NCI-H82 (cell line): Measurements from ENCODE around the gene CCDC159.
"Not testable (repeated sequence)": the region's sequence is repeated elsewhere in the genome, so short reads cannot be mapped to it uniquely, and the experiment has no call there.

Experiments
- DNase-seq: peaks from one replicate; lab custom pipeline; 2025; lab: John Stamatoyannopoulos, UW

CCDC159 gene

DNA sequence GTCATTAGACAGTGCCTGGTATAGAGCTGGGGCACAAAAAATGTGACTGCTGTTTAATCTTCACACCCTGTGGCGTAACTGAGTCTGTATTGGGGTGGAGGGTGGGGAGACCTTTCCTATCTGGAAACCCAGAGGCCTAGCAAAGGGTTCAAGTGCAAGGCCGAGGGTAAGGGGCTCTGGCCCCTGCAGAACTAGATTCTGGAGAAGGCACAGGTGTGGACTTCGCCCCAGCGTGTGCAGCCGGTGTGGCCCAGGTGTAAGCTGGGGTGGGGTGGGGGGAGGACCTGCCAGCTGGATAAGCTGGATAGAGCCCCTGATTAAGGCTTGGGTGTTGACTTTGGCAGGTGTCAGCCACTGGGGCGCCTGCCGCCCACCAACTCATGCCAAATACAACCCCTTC, 8.2 kb upstream of the CCDC159 start:
- no peak for DNase-seq

DNA sequence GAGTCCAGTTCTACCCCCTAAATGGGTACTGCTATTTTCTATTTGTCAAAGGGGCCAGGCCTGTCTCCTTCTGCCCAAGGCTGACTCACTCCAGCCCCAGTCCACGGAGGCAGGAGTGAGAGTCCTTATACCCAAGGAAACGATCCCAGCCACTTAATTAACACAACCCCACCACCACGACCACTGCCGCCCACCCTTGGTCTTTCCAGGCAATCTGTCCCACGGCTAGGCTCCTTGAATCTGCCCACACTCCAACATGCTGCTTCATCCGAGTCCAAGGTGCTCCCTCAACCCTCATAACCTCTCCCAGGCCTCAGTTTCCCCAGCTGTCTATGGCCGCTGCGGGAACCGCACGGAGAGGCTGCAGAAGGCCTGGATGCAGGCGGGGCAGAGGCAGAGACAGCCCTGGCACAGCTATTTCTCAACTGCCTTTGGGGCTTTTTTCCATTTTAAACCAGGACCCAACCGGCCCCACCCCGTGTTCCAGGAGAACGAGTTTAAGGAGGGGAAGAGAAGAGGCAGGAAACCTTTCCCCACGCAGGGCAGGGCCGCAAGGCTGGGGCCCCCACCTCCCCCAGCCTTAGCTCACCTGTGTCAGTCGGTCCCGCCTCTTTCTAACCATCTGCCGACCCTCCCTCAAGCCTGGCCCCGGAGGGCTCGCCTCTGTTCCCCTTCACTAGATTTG, 7.6 kb upstream of the CCDC159 start:
- DNase-seq: no peak

DNA sequence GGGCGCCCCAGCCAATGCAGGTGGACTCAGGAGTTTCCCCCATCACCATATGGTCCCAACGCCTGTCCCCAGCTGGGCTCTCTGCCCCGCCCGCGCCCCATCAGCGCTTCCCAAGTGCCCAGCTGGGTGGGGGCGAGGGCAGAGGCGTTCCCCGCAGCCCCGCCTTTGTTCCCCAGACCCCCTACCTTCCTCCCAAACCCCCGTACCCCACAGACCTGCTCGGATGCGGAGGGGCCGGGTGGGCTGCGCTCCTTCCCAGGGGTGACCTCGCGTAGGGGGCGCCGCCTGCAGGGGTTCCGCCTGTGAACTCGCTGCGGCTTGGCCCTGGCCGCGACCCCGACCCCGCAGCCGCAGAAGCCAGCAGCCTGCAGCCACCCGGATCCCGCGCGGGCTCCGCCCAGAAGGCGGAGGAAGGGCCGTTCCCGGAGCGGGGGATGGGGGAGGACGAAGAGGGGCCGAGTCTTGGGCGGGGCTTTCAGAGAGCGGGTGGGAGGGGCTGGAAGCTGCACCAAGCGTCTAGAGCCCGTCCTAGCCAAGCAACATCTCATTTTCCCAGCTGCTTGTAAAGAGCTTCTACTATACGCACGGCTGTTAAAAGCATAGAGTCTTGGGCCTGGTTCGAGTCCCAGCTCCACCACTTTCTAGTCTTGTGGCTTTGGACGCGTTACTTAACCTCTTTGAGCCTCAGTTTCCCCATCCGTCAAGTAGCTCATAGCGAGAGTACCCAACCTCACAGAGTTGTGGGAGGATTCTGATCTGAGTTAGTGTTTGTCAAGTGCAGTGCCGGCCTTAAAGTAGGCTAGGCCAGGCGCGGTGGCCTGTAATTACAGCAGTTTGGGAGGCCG, 6.8 kb upstream of the CCDC159 start, which contains the start of gene RAB3D:
Gene RAB3D (minus strand): TSS at position 404 of the 845 bp plus-strand sequence. CDS start 2,258 bp downstream, outside the sequence.
- peak; percentile 94 for DNase-seq

DNA sequence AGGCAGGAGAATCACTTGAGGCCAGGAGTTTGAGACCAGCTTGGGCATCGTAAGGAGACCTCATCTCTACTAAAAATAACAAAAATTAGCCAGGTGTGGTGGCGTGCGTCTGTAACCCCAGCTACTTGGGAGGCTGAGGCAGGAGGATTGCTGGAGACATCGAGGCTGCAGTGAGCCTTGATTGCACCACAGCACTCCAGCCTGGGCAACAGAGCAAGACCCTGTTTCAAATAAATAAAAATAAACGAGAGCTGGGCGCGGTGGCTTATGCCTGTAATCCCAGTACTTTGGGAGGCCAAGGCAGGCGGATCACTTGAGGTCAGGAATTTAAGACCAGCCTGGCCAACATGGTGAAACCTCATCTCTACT, 6.2 kb upstream of the CCDC159 start:
- not testable (repeated sequence) for DNase-seq

DNA sequence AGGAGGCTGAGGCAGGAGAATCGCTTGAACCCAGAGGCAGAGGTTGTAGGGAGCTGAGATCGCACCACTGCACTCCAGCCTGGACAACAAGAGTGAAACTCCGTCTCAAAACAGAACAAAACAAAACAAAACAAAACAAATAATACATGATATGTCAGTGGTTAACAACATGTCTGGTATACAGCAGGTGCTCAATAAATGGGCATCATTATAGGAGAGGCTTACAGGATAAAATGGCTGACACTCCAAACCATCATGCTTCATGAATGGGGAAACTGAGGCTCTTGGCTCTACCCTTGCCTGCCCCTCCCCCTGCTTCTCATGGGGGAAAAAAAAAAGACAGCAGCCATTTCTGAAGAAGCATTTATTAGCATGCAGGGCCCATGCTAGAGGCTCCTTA, 3.9 kb upstream of the CCDC159 start:
- no peak for DNase-seq

DNA sequence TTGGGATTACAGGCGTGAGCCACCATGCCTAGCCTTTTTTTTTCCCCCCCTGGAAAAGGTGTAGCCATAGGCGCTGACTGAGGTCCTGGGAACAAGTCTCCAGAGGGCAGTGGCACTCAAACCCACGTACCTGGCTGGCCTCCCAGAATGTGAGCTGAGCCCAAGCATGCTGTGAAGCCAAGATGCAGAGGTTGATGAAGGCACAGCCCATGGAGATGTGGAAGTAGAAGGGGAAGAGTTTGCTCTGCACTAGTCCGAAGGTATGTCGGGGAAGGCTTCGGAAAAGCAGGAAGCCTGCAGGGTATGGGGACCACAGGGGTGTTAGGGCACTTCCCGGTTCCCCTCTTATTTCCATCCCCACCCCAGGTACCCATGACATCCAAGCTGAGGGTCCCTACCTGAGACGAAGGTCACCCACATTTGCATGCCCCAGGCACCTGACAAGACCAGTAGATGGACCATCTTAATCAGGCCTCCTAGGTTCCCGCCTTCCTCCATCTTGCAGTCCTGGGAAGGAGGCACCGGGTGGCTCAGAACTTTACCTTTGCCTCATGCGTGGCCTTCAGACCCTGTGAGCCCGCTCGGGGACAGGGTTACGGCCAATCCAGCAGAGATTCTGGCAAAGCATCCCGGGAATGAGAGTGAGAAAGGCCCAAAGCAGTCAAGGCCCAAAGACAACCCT, 1.1 kb upstream of the CCDC159 start:
- DNase-seq: peak; percentile 16

DNA sequence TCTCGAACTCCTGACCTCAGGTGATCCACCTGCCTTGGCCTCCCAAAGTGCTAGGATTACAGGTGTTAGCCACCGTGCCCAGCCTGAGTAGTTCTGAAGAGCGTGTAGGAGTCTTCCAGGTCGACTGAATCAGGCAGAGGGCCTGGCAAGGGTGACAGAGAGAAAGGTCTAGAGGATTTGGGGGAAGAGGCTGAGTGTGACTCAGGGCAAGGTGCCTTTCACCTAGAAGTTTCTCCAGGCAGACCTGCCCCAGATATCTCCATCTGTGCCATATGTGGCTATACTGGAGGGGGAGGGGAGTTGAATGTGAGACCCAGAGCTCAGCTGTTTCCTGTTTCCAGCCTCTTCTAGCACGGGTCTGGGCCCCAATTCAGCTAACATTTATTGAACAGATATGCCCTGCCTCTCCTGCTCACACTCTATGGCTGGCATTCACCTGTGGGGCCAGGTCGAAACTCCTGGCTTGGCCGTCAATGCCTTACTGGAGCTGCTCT, 1.3 kb downstream of the CCDC159 start:
- peak; percentile 58 for DNase-seq

DNA sequence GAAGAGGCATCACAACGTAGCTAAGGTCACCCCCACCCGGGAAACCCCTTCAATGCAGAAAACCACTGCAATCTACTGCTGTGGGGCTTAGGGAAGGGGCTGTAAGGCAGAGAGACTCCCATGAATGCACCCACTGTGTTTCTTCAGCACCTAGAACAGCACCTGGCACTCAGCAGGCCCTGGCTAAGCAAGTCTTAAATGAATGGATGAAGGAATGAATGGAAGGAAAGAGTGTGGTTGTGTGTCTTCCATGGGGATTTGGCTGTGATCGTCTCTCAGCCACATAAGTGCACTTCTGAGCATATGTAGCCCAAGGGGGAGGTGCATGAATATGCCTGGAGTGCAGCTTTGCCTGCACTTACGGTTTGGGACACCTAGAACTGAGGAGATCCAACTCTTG, 2.9 kb downstream of the CCDC159 start:
- no peak for DNase-seq

DNA sequence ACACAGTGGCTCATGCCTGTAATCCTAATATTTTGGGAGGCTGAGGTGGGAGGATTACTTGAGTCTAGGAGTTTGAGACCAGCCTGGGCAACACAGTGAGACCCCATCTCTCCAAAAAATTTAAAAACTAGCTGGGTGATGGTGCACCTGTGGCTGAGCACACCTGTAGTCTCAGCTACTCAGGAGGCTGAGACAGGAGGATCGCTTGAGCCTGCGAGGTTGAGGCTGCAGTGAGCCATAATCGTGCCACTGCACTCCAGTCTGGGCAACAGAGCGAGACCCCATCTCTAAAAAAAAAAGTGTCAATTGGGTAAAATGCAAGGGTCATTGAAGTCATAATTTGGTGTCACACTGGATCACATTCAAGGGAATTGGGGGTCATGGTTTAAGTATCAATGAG, 7.8 kb downstream of the CCDC159 start:
- not testable (repeated sequence) for DNase-seq

DNA sequence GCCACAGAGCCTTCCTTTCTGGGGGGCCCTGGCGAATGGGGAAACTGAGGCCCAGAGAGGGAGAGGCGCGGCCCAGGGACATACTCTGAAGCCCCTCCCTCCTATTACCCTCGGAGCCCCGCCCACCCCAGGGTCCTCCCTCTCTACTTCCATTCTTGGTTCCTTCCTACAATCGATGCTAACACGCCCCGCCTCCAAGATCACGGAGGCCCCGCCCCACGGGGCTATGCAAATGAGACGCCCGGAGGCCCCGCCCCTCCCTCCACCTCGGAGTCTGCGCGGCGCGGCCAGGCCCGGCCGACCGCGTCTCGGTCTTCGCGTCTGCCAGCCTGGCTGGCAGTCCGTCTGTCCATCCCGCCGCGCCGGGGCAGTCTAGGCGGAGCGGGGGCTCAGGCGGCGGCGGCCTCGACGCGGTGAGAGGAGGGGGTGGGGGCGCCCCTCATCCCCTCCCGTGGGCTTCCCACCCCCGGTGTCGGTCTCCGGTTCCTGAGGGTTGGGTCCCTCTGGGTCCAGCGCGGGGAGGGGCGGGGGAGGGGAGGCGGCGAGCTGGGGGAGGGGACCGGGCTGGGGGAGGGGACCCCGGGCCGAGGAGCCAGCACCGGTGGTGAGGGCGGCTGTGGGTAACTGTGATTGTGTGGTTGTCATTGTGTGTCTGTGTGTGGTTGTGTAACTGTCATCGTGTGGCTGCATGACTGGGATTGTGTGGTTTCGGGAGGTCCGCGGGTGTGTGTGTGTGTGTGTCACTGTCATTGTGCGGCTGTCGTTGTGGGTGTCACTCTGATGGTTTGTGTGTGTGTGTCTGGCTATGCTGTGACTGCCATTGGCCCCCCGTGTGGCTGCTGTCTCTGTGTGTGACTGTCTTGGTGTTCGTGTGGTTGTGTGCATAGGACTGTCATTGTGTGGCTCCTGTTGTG, 9.1 kb downstream of the CCDC159 start, which contains the start of gene PLPPR2:
Gene PLPPR2 (plus strand): TSS at position 273 of the 914 bp plus-strand sequence. CDS start 2,242 bp downstream, outside the sequence.
- peak; percentile 94 for DNase-seq

DNA sequence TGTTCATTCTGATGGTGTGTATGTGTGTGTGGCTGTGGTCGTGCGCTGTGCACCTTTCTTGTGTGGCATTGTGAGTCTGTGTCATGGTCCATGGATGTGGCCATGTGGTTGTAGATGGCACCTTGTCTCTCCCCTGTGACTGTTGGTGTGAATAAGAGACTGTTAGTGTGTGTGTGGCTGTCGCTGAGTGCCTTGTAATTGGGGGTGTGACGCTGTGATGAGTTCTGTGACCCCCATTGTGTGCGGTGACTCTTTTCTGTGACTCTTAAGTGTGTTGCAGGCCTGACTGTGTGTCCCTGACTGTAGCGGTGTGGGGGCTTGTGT, 9.7 kb downstream of the CCDC159 start:
- no peak for DNase-seq

DNA sequence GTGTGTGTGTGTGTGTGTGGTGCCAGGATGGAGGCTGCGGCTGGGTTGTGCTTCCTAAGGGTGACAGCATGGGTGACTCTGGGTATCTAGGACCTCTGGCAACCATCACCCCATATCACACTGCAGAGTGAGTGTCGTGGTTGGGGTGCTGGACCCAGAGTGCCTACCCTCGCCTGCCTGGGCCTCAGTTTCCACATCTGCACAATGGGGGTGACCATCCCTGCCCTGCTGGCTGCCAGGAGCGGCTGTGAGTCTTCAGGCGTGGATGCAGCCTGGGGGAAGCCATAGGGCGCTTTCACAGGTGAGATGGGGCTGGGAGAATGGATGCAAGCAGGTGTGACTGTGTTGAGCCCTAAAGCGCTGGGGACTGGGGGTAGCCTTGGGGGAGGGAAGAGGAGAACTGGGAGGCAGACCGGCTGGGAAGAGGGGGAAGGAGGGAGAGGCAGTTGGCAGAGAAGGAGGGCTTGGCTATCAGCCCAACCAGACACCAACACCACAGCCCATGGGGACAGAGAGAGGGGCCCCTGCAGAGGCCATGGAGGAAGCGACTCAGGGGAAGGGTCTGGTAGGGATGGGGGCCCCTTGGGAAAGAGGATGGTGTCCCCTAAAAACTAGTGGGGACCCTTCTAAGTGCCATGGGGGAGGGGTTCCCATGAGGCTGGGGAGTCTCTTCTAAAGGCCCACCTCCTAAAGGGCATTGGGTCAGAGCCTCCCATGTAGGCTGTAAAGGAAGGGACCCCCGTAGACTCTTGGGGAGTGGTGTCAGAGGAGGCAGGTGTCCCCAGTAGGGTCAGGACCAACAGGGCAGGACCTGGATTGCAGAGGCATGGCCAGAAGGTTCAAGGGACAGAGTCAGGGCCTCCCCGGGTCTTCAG, 10.6 kb downstream of the CCDC159 start:
- DNase-seq: no peak

DNA sequence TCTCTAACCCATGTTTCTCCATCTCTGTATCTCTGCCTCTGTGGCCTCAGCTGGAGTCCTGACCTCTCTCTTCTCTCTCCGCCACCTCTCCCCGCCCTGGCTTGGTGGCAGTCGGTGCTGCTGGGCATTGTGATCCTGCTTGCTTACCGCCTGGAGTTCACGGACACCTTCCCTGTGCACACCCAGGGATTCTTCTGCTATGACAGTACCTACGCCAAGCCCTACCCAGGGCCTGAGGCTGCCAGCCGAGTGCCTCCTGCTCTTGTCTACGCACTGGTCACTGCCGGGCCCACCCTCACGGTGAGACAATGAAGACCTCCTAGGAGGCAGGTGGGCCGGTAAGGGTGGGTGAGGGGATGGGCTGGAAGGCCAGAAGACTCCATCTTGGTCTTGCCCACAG, 13.1 kb downstream of the CCDC159 start:
- DNase-seq: no peak

DNA sequence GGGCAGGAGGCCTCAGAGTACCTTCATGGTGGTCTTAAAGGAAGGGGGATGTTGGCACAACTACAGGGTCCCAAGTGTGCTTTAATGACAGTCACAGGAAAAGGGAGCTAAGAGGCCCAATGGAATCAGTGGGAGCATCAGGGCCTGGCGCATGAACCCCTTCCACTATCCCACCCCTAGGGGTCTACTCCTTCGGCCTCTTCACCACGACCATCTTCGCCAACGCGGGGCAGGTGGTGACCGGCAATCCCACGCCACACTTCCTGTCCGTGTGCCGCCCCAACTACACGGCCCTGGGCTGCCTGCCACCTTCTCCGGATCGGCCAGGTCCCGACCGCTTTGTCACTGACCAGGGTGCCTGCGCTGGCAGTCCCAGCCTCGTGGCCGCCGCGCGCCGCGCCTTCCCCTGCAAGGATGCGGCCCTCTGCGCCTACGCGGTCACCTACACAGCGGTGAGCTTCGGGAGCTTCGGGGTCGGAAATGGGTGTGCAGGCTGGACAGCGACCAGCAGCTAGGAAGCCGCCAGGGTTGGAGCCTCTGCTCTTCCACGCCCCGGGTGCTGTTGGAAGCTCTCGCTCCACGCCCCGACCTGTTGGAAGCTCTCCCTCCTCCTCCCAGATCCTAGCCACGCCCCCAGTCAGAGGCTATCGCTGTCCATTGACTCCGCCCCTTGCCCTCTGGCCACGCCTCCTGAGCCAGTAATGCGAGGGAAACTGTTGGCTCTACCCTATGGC, 14.9 kb downstream of the CCDC159 start:
- peak; percentile 64 for DNase-seq

DNA sequence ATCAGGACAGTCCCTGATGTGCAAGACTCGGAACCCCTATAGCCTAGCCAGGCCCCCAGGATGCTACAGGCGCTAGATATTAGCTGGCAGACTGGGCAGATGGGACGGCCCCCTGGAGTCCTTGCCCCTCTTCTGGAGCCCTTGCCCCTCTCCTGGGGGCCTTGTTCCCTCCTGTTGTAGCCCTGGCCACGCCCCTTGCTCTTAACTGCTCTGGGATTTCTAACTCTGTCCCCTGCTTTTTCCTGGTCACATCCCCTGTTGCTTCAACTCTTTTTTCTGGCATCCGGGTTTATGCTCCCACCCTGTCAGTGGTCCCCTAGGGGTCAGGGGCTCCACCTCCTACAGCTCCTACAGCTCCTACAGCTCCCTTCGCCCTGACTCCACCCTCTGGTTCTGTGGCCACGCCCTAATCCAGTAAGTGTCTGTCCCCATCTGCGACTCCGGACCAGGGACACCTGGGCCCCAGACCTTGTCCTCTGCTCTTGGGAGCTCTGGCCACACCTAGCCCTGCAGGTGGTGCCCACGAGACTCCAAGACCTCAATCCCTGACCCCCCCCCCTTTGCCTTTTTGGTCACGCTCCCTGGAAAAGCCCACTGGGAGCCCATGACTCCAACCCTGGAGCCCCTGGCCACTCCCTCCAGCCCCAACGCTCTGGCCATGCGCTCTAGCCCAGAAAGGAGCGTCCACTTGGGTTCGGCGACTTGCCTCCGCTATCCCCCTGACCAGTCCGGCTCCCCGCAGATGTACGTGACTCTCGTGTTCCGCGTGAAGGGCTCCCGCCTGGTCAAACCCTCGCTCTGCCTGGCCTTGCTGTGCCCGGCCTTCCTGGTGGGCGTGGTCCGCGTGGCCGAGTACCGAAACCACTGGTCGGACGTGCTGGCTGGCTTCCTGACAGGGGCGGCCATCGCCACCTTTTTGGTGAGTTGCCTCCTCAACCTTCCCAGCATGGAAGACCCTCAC, 15.7 kb downstream of the CCDC159 start:
- DNase-seq: peak; percentile 63

DNA sequence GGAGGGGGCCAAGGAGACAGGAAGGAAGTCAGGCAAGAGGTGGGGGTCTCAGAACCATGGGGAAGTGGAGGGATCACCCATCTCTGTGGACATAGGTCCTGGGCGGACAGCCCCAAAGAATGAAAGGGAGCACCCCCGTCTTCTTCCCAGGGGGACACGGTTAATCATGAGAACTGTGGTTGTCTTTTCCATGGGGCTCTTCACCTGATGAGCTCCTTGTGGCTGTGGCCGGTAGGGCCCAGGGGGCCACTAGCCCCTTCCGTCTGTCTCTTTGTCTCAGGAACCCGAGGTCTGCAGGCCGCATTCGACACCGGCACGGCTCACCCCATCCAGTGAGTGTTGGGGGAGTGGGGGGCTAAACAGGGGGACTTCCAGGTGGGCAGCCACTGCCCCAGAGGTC, 17.6 kb downstream of the CCDC159 start:
- DNase-seq: no peak

DNA sequence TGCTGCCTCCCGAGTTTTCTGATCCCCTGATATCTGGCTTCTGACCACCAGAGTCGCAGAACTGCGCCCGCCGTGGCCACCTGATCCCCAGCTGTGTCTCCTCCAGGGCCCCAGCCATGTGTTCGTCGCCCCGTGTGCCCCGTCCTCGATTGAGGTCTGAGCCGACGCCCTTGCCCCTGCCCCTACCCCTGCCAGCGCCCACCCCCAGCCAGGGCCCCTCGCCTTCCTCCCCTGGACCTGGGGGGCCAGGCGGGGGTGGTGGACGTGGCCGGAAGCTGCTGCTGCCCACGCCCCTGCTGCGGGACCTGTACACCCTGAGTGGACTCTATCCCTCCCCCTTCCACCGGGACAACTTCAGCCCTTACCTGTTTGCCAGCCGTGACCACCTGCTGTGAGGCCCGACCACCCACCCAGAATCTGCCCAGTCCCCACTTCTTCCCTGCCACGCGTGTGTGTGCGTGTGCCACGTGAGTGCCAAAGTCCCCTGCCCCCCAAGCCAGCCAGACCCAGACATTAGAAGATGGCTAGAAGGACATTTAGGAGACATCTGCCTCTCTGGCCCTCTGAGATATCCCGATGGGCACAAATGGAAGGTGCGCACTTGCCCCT, 18.1 kb downstream of the CCDC159 start:
- DNase-seq: no peak

DNA sequence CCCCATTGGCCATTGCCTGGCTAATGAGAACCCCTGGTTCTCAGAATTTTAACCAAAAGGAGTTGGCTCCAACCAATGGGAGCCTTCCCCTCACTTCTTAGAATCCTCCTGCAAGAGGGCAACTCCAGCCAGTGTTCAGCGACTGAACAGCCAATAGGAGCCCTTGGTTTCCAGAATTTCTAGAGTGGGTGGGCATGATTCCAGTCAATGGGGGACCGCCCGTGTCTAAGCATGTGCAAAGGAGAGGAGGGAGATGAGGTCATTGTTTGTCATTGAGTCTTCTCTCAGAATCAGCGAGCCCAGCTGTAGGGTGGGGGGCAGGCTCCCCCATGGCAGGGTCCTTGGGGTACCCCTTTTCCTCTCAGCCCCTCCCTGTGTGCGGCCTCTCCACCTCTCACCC, 18.6 kb downstream of the CCDC159 start:
- no peak for DNase-seq
